Vagina (tissue), 2 donors: ENCODE results near the gene SON.

ENCODE experiments used
- CTCF ChIP-seq, 3 experiments: fragments of 450-650 bp in 2 of 3; fragments of 200-600 bp in 1 of 3; sonication (generic) in 1 of 3; IDR thresholded peaks; one replicate each; pipeline ENCODE4 v1.5.1; 2017 to 2019; ENCODE audit warnings: antibody characterized with exemption in 3 of 3, mild to moderate bottlenecking in 2 of 3, moderate library complexity in 2 of 3
- POLR2A ChIP-seq, 2 donors: fragments of 450-650 bp; IDR thresholded peaks; one replicate each; pipeline ENCODE4 v1.6.1; 2017; ENCODE audit warnings: antibody characterized with exemption in 2 of 2, mild to moderate bottlenecking in 2 of 2, moderate library complexity in 2 of 2
- POLR2AphosphoS5 ChIP-seq, 2 donors: sonication (generic); formaldehyde crosslinking; IDR thresholded peaks; one replicate each; pipeline ENCODE4 v1.9.0; 2017; ENCODE audit warnings: antibody characterized with exemption in 2 of 2, mild to moderate bottlenecking in 2 of 2, low read depth in 1 of 2; ENCODE audit not compliant: insufficient read depth in 1 of 2

- TF ChIP-seq CTCF (IDR thresholded peaks at IDR 0.05) (no peak), POLR2AphosphoS5 (IDR thresholded peaks at IDR 0.05; ENCODE audit: insufficient read depth in 1 of 2, low read depth in 1 of 2) (no peak), POLR2A (IDR thresholded peaks at IDR 0.05) (no peak)
These were observed 75.6 kb downstream of the SON start for GRCh38 chr21:33618407-33618806.
